Parathyroid adenoma (tissue), 2 donors: ENCODE results near the gene TSPAN4.

Source experiments
- H2AFZ ChIP-seq: fragments of 300-600 bp; sonication (generic); one replicate; pipeline ENCODE4 v1.7.0; 2017; ENCODE audit warnings: antibody characterized with exemption, mild to moderate bottlenecking
- H3K27ac ChIP-seq: fragments of 300-600 bp; sonication (generic); one replicate; pipeline ENCODE4 v1.7.0; 2017
- H3K27me3 ChIP-seq: fragments of 300-600 bp; sonication (generic); one replicate; pipeline ENCODE4 v1.7.0; 2017; ENCODE audit warnings: low read length; ENCODE audit not compliant: control insufficient read depth, insufficient read depth
- H3K36me3 ChIP-seq: fragments of 300-600 bp; sonication (generic); one replicate; pipeline ENCODE4 v1.7.0; 2017; ENCODE audit warnings: low read length; ENCODE audit not compliant: control insufficient read depth, insufficient read depth
- H3K4me1 ChIP-seq: fragments of 300-600 bp; sonication (generic); one replicate; pipeline ENCODE4 v1.7.0; 2017; ENCODE audit warnings: control low read depth
- H3K4me2 ChIP-seq: fragments of 300-600 bp; sonication (generic); one replicate; pipeline ENCODE4 v1.7.0; 2017; ENCODE audit warnings: low read length
- H3K4me3 ChIP-seq: fragments of 300-600 bp; sonication (generic); one replicate; pipeline ENCODE4 v1.7.0; 2017; ENCODE audit warnings: low read depth, low read length
- H3K79me2 ChIP-seq: fragments of 300-600 bp; sonication (generic); one replicate; pipeline ENCODE4 v1.7.0; 2017; ENCODE audit warnings: control low read depth
- H3K9ac ChIP-seq: fragments of 300-600 bp; sonication (generic); one replicate; pipeline ENCODE4 v1.7.0; 2017; ENCODE audit warnings: mild to moderate bottlenecking
- H3K9me3 ChIP-seq: fragments of 300-600 bp; sonication (generic); one replicate; pipeline ENCODE4 v1.7.0; 2017; ENCODE audit warnings: low read length; ENCODE audit not compliant: control insufficient read depth
- CTCF ChIP-seq: fragments of 300-600 bp; sonication (generic); IDR thresholded peaks from one replicate; pipeline ENCODE4 v1.7.0; 2017; ENCODE audit warnings: antibody characterized with exemption, mild to moderate bottlenecking
- donor health status: primary hyperparathyroidism.

TSPAN4 gene

GRCh38 chr11:858762-859339 is 16.2 kb downstream of the TSPAN4 start:
- Histone ChIP-seq H3K27ac (no peak overlapping the region), H3K4me2 (no peak overlapping the region), H3K9ac (no peak overlapping the region), H3K4me3 (no peak overlapping the region), H3K79me2 (no peaks in the 10 kb centered on the region), H3K9me3 (no peaks in the 10 kb centered on the region), H3K27me3 (no peaks in the 10 kb centered on the region), H3K4me1 (no peaks in the 10 kb centered on the region), H3K36me3 (no peaks in the 10 kb centered on the region), H2AFZ (no peak overlapping the region)
- TF ChIP-seq CTCF, result no peak

GRCh38 chr11:859394-860131 is 16.9 kb downstream of the TSPAN4 start:
- H3K9ac ChIP-seq, result no peak overlapping the region
- no peak overlapping the region for H3K4me3 ChIP-seq

GRCh38 chr11:860234-861104 is 17.8 kb downstream of the TSPAN4 start:
- Histone ChIP-seq H2AFZ (no peak overlapping the region), H3K36me3 (no peaks in the 10 kb centered on the region), H3K27ac (no peak overlapping the region), H3K4me3 (no peak overlapping the region), H3K9ac (no peak overlapping the region), H3K79me2 (no peaks in the 10 kb centered on the region), H3K27me3 (no peaks in the 10 kb centered on the region), H3K9me3 (no peaks in the 10 kb centered on the region), H3K4me1 (no peaks in the 10 kb centered on the region), H3K4me2 (no peak overlapping the region)
- TF ChIP-seq CTCF, result no peak

More at GRCh38 chr11:859394-860131, 16.9 kb downstream of the TSPAN4 start:
- H3K4me1 ChIP-seq, result no peaks in the 10 kb centered on the region
- no peaks in the 10 kb centered on the region for H3K9me3 ChIP-seq
- H3K79me2 ChIP-seq, result no peaks in the 10 kb centered on the region
- no peak for TF ChIP-seq CTCF
- no peaks in the 10 kb centered on the region for H3K36me3 ChIP-seq
- H2AFZ ChIP-seq, result no peak overlapping the region
- H3K27me3 ChIP-seq, result no peaks in the 10 kb centered on the region
- no peak overlapping the region for H3K4me2 ChIP-seq
- H3K27ac ChIP-seq, result no peak overlapping the region

GRCh38 chr11:861105-861479 is 18.4 kb downstream of the TSPAN4 start:
- Histone ChIP-seq H2AFZ (no peak overlapping the region), H3K4me2 (no peak overlapping the region), H3K9me3 (no peaks in the 10 kb centered on the region), H3K4me1 (no peaks in the 10 kb centered on the region), H3K27me3 (no peaks in the 10 kb centered on the region), H3K27ac (no peak overlapping the region), H3K9ac (no peak overlapping the region), H3K4me3 (no peak overlapping the region), H3K36me3 (no peaks in the 10 kb centered on the region), H3K79me2 (no peaks in the 10 kb centered on the region)
- TF ChIP-seq CTCF, result no peak
